HEK293 (cell line): ENCODE results near the gene CACNA2D3.

Experiments used
- CTCF ChIA-PET: fragments of 350-600 bp; formaldehyde crosslinking; extraction: SDS; loops from one replicate; lab custom pipeline; 2021; ENCODE audit warnings: antibody characterized with exemption; lab: Yijun Ruan, JAX
- POLR2A ChIA-PET: fragments of 300-600 bp; formaldehyde crosslinking; extraction: SDS; loops from one replicate; lab custom pipeline; 2020; ENCODE audit warnings: antibody characterized with exemption, inconsistent platforms; lab: Yijun Ruan, JAX
- H3K27ac ChIP-seq: fragments of 200-500 bp; sonication (Bioruptor generic); 2 replicates; pipeline ENCODE4 v1.5.1; 2014; ENCODE audit warnings: low read depth, low read length, control low read depth, inconsistent platforms; ENCODE audit errors: extremely low read depth
- H3K36me3 ChIP-seq, 2 experiments: fragments of 200-500 bp in 1 of 2; sonication (Bioruptor generic) in 1 of 2; 1 replicate in 1 of 2; 2 replicates in 1 of 2; pipeline ENCODE4 v1.5.1; 2014 to 2017; ENCODE audit warnings: inconsistent platforms in 2 of 2, low read length in 2 of 2; ENCODE audit not compliant: control insufficient read depth in 2 of 2, insufficient read depth in 1 of 2
- H3K4me1 ChIP-seq: fragments of 200-500 bp; sonication (Bioruptor generic); 2 replicates; pipeline ENCODE4 v1.5.1; 2014; ENCODE audit warnings: mild to moderate bottlenecking, low read length, inconsistent platforms; ENCODE audit not compliant: control insufficient read depth, insufficient read depth
- H3K4me3 ChIP-seq: 2 replicates; pipeline ENCODE4 v1.5.1; 2011; ENCODE audit warnings: low read depth, mild to moderate bottlenecking, control low read depth, low read length, moderate library complexity
- H3K9me3 ChIP-seq: fragments of 200-500 bp; sonication (Bioruptor generic); 2 replicates; pipeline ENCODE4 v1.5.1; 2014; ENCODE audit warnings: low read depth, low read length, inconsistent platforms; ENCODE audit not compliant: control insufficient read depth, insufficient read depth
- FEZF1 ChIP-seq: fragments of 450-650 bp; formaldehyde crosslinking; IDR thresholded peaks from 2 replicates; pipeline ENCODE4 v1.5.1; 2016; ENCODE audit warnings: missing biosample characterization, missing genetic modification characterization
- GLI2 ChIP-seq: fragments of 450-650 bp; formaldehyde crosslinking; IDR thresholded peaks from 2 replicates; pipeline ENCODE4; 2017; ENCODE audit warnings: missing biosample characterization, missing genetic modification characterization, low read depth, borderline replicate concordance
- HIC1 ChIP-seq: fragments of 450-650 bp; formaldehyde crosslinking; IDR thresholded peaks from 2 replicates; pipeline ENCODE4 v1.5.1; 2016; ENCODE audit warnings: missing biosample characterization, missing genetic modification characterization
- IKZF3 ChIP-seq: fragments of 450-650 bp; IDR thresholded peaks from 2 replicates; pipeline ENCODE4 v1.5.0; 2018; ENCODE audit warnings: missing biosample characterization, mild to moderate bottlenecking, missing genetic modification characterization, moderate library complexity
- OSR2 ChIP-seq: fragments of 450-650 bp; formaldehyde crosslinking; IDR thresholded peaks from 2 replicates; pipeline ENCODE4 v1.5.1; 2016; ENCODE audit warnings: missing biosample characterization, missing genetic modification characterization
- REPIN1 ChIP-seq: fragments of 450-650 bp; formaldehyde crosslinking; IDR thresholded peaks from 2 replicates; pipeline ENCODE4 v1.5.1; 2017; ENCODE audit warnings: missing biosample characterization, missing genetic modification characterization, low read depth
- SP2 ChIP-seq: fragments of 450-650 bp; formaldehyde crosslinking; IDR thresholded peaks from 2 replicates; pipeline ENCODE4 v1.5.1; 2016; ENCODE audit warnings: missing biosample characterization, missing genetic modification characterization
- TRIM28 ChIP-seq: IDR thresholded peaks from 2 replicates; pipeline ENCODE4 v1.6.1; 2011; ENCODE audit warnings: low read length, control low read depth, borderline replicate concordance
- WT1 ChIP-seq: fragments of 450-650 bp; formaldehyde crosslinking; IDR thresholded peaks from 2 replicates; pipeline ENCODE4 v1.5.1; 2016; ENCODE audit warnings: missing biosample characterization, missing genetic modification characterization
- ZBTB6 ChIP-seq: fragments of 450-650 bp; formaldehyde crosslinking; IDR thresholded peaks from 2 replicates; pipeline ENCODE4 v1.5.1; 2017; ENCODE audit warnings: missing biosample characterization, missing genetic modification characterization
- ZBTB7A ChIP-seq: fragments of 450-650 bp; formaldehyde crosslinking; IDR thresholded peaks from 2 replicates; pipeline ENCODE4 v1.5.1; 2016; ENCODE audit warnings: low read depth, missing biosample characterization, missing genetic modification characterization
- ZIC2 ChIP-seq: fragments of 450-650 bp; formaldehyde crosslinking; IDR thresholded peaks from 2 replicates; pipeline ENCODE4 v1.5.1; 2016; ENCODE audit warnings: missing biosample characterization, missing genetic modification characterization
- ZNF121 ChIP-seq: fragments of 450-650 bp; formaldehyde crosslinking; IDR thresholded peaks from 2 replicates; pipeline ENCODE4 v1.5.1; 2016; ENCODE audit warnings: missing biosample characterization, missing genetic modification characterization
- ZNF140 ChIP-seq: fragments of 450-650 bp; formaldehyde crosslinking; IDR thresholded peaks from 2 replicates; pipeline ENCODE4 v1.5.1; 2016; ENCODE audit warnings: missing biosample characterization, missing genetic modification characterization
- ZNF280C ChIP-seq: fragments of 450-650 bp; formaldehyde crosslinking; IDR thresholded peaks from 2 replicates; pipeline ENCODE4 v1.5.1; 2016; ENCODE audit warnings: missing biosample characterization, missing genetic modification characterization
- ZNF350 ChIP-seq: fragments of 450-650 bp; formaldehyde crosslinking; IDR thresholded peaks from 2 replicates; pipeline ENCODE4 v1.5.0; 2017; ENCODE audit warnings: missing biosample characterization, mild to moderate bottlenecking, missing genetic modification characterization
- ZNF366 ChIP-seq: fragments of 450-650 bp; formaldehyde crosslinking; conservative IDR thresholded peaks from 2 replicates; pipeline ENCODE4 v1.5.1; 2016; ENCODE audit warnings: missing biosample characterization, missing genetic modification characterization
- ZNF416 ChIP-seq: fragments of 450-650 bp; formaldehyde crosslinking; IDR thresholded peaks from 2 replicates; pipeline ENCODE4 v1.5.1; 2016; ENCODE audit warnings: missing biosample characterization, missing genetic modification characterization
- ZNF513 ChIP-seq: fragments of 450-650 bp; IDR thresholded peaks from 2 replicates; pipeline ENCODE4 v1.5.1; 2018; ENCODE audit warnings: missing biosample characterization, missing genetic modification characterization
- ZNF514 ChIP-seq: fragments of 450-650 bp; formaldehyde crosslinking; IDR thresholded peaks from 2 replicates; pipeline ENCODE4 v1.5.1; 2016; ENCODE audit warnings: missing biosample characterization, missing genetic modification characterization
- ZNF555 ChIP-seq: fragments of 450-650 bp; formaldehyde crosslinking; conservative IDR thresholded peaks from 2 replicates; pipeline ENCODE4 v1.5.1; 2017; ENCODE audit warnings: missing biosample characterization, mild to moderate bottlenecking, missing genetic modification characterization, inconsistent platforms
- ZNF558 ChIP-seq: fragments of 450-650 bp; formaldehyde crosslinking; IDR thresholded peaks from 2 replicates; pipeline ENCODE4 v1.5.1; 2016; ENCODE audit warnings: missing biosample characterization, missing genetic modification characterization
- ZNF623 ChIP-seq: fragments of 450-650 bp; formaldehyde crosslinking; IDR thresholded peaks from 2 replicates; pipeline ENCODE4 v1.5.1; 2016; ENCODE audit warnings: missing biosample characterization, missing genetic modification characterization
- ZNF639 ChIP-seq: fragments of 450-650 bp; formaldehyde crosslinking; IDR thresholded peaks from 2 replicates; pipeline ENCODE4 v1.5.1; 2016; ENCODE audit warnings: missing biosample characterization, missing genetic modification characterization
- ZNF664 ChIP-seq: fragments of 450-650 bp; formaldehyde crosslinking; IDR thresholded peaks from 2 replicates; pipeline ENCODE4 v1.5.1; 2016; ENCODE audit warnings: missing biosample characterization, missing genetic modification characterization
- ZNF747 ChIP-seq: fragments of 450-650 bp; formaldehyde crosslinking; IDR thresholded peaks from 2 replicates; pipeline ENCODE4 v1.5.1; 2016; ENCODE audit warnings: missing biosample characterization, missing genetic modification characterization
- ZNF791 ChIP-seq: fragments of 450-650 bp; formaldehyde crosslinking; IDR thresholded peaks from 2 replicates; pipeline ENCODE4 v1.5.1; 2016; ENCODE audit warnings: missing biosample characterization, missing genetic modification characterization
- ZNF792 ChIP-seq: fragments of 450-650 bp; formaldehyde crosslinking; IDR thresholded peaks from 2 replicates; pipeline ENCODE4 v1.5.1; 2016; ENCODE audit warnings: missing biosample characterization, missing genetic modification characterization
- ZNF837 ChIP-seq: fragments of 450-650 bp; formaldehyde crosslinking; IDR thresholded peaks from 2 replicates; pipeline ENCODE4 v1.5.1; 2016; ENCODE audit warnings: missing biosample characterization, missing genetic modification characterization
- ZSCAN23 ChIP-seq: fragments of 450-650 bp; formaldehyde crosslinking; IDR thresholded peaks from 2 replicates; pipeline ENCODE4 v1.5.1; 2016; ENCODE audit warnings: missing biosample characterization, missing genetic modification characterization

CACNA2D3 gene

GRCh38 chr3:54670201-54671000 lies 548.0 kb downstream of the CACNA2D3 start:
- Histone ChIP-seq H3K4me3 (no peak overlapping the region), H3K4me1 (no peaks in the 10 kb centered on the region), H3K36me3 (no peaks in the 10 kb centered on the region), H3K9me3 (no peaks in the 10 kb centered on the region)
- POLR2A ChIA-PET: no interaction called here
- TF ChIP-seq ZNF280C (tag by site-specific recombination) (no peak), ZNF555 (tag by site-specific recombination) (no peak), FEZF1 (peak; percentile 55), ZNF514 (tag by site-specific recombination) (no peak), ZNF350 (tag by site-specific recombination) (no peak), ZIC2 (peak; percentile 20; the same call in 1 of the 2 replicates), SP2 (no peak), ZNF791 (no peak), TRIM28 (no peak), OSR2 (0 out of 2 replicates have a peak, but pooled peaks have one; percentile 29), ZNF121 (tag by site-specific recombination) (no peak), WT1 (tag by site-specific recombination) (peak; percentile 28; the same call in 1 of the 2 replicates), ZNF140 (tag by site-specific recombination) (no peak), ZNF366 (tag by site-specific recombination) (no peak), ZBTB7A (tag by site-specific recombination) (no peak), ZNF639 (tag by site-specific recombination) (no peak)
- TF ChIP-seq, all 188 proteins: peak for 4
- CTCF ChIA-PET: no interaction called here
- H3K27ac ChIP-seq: no peak overlapping the region

- no peak overlapping the region for H3K27ac ChIP-seq
- no peaks in the 10 kb centered on the region for H3K9me3 ChIP-seq
- no peaks in the 10 kb centered on the region for H3K4me1 ChIP-seq
- ChIA-PET POLR2A (no interaction called here), CTCF (no interaction called here)
- no peaks in the 10 kb centered on the region for H3K36me3 ChIP-seq
- no peak overlapping the region for H3K4me3 ChIP-seq
- no peak for TF ChIP-seq ZNF747
- TF ChIP-seq ZNF416: no peak
- TF ChIP-seq ZSCAN23 (tag by site-specific recombination): no peak
- no peak for TF ChIP-seq ZBTB6 (tag by site-specific recombination)
- no peak for TF ChIP-seq ZNF792
- TF ChIP-seq HIC1 (tag by site-specific recombination): no peak
- no peak for TF ChIP-seq ZNF513 (tag by site-specific recombination)
- TF ChIP-seq ZNF558 (tag by site-specific recombination): no peak
- TF ChIP-seq GLI2 (tag by site-specific recombination): no peak
- no peak for TF ChIP-seq IKZF3 (tag by site-specific recombination)
- no peak for TF ChIP-seq ZNF623 (tag by site-specific recombination)
- no peak for TF ChIP-seq REPIN1 (tag by site-specific recombination)
- TF ChIP-seq ZNF837: no peak
- no peak for TF ChIP-seq ZNF664 (tag by site-specific recombination)
Measured at GRCh38 chr3:54671511-54671910, 549.2 kb downstream of the CACNA2D3 start.
